Esophagus muscularis mucosa (tissue), 4 donors: ENCODE measurements around the gene PPP1CA.

Experiments used
- EP300 ChIP-seq: sonication (generic); formaldehyde crosslinking; IDR thresholded peaks from one replicate; pipeline ENCODE4 v1.6.1; 2017; ENCODE audit warnings: antibody characterized with exemption
- POLR2A ChIP-seq: fragments of 450-650 bp; IDR thresholded peaks from one replicate; pipeline ENCODE4 v1.6.1; 2017; ENCODE audit warnings: antibody characterized with exemption, moderate library complexity, mild to moderate bottlenecking, low read depth
- TF ChIP-seq, protein P1 (sequence below), 3 experiments: fragments of 200-600 bp in 2 of 3; fragments of 450-650 bp in 1 of 3; sonication (generic) in 2 of 3; IDR thresholded peaks; one replicate each; pipeline ENCODE4 v1.5.1; 2017 to 2019; ENCODE audit warnings: antibody characterized with exemption in 3 of 3, mild to moderate bottlenecking in 2 of 3, moderate library complexity in 1 of 3

GRCh38 chr11:67354075-67355022, 47.3 kb downstream of the PPP1CA start:
- TF ChIP-seq EP300 (peak; percentile 73), POLR2A (no peak)
- TF ChIP-seq, protein P1, sequence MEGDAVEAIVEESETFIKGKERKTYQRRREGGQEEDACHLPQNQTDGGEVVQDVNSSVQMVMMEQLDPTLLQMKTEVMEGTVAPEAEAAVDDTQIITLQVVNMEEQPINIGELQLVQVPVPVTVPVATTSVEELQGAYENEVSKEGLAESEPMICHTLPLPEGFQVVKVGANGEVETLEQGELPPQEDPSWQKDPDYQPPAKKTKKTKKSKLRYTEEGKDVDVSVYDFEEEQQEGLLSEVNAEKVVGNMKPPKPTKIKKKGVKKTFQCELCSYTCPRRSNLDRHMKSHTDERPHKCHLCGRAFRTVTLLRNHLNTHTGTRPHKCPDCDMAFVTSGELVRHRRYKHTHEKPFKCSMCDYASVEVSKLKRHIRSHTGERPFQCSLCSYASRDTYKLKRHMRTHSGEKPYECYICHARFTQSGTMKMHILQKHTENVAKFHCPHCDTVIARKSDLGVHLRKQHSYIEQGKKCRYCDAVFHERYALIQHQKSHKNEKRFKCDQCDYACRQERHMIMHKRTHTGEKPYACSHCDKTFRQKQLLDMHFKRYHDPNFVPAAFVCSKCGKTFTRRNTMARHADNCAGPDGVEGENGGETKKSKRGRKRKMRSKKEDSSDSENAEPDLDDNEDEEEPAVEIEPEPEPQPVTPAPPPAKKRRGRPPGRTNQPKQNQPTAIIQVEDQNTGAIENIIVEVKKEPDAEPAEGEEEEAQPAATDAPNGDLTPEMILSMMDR (IDR thresholded peaks at IDR 0.05) = peak in 1 of 3 experiments; percentile 23
